Osteoblast (primary cell): ENCODE measurements around the gene ZNF777. TPM values are rescaled to one million over a fixed set of nuclear protein-coding genes. Genes with fewer than 3 reads are reported as not detected.
A peak's percentile ranks its signal among the peaks of the same experiment; 100 is the strongest.
"Not testable (repeated sequence)": the region's sequence is repeated elsewhere in the genome, so short reads cannot be mapped to it uniquely, and the experiment has no call there.

Experiments used
- DNase-seq: peaks from one replicate; pipeline ENCODE4 v3.0.0; 2011; ENCODE audit warnings: low spot score, mixed read lengths; ENCODE audit not compliant: insufficient read length; ENCODE audit errors: missing footprints
- H2AFZ ChIP-seq: 2 replicates; pipeline ENCODE4 v1.6.0; 2011; ENCODE audit warnings: mild to moderate bottlenecking, low read length
- H3K27ac ChIP-seq: 2 replicates; pipeline ENCODE4 v1.5.1; 2011; ENCODE audit warnings: mild to moderate bottlenecking, low read depth, low read length, moderate library complexity
- H3K27me3 ChIP-seq: 2 replicates; pipeline ENCODE4 v1.6.0; 2012; ENCODE audit warnings: mild to moderate bottlenecking, control low read depth, inconsistent platforms, low read length, moderate library complexity; ENCODE audit not compliant: insufficient read depth
- H3K36me3 ChIP-seq: 2 replicates; pipeline ENCODE4 v1.5.1; 2011; ENCODE audit warnings: mild to moderate bottlenecking, low read length, control low read depth, moderate library complexity; ENCODE audit not compliant: insufficient read depth
- H3K4me1 ChIP-seq: 2 replicates; pipeline ENCODE4 v1.5.1; 2011; ENCODE audit warnings: mild to moderate bottlenecking, low read length, control low read depth, moderate library complexity; ENCODE audit not compliant: insufficient read depth
- H3K4me2 ChIP-seq: 2 replicates; pipeline ENCODE4 v1.6.0; 2011; ENCODE audit warnings: mild to moderate bottlenecking, low read length; ENCODE audit not compliant: insufficient read depth
- H3K4me3 ChIP-seq: fragments of 200-600 bp; sonication (generic); 3 replicates; pipeline ENCODE4 v1.5.1; 2012; ENCODE audit warnings: mild to moderate bottlenecking, low read length, inconsistent platforms; ENCODE audit not compliant: insufficient read depth
- H3K79me2 ChIP-seq: 2 replicates; pipeline ENCODE4 v1.6.0; 2012; ENCODE audit warnings: mild to moderate bottlenecking, low read length, control low read depth, inconsistent platforms; ENCODE audit not compliant: insufficient read depth
- H3K9me3 ChIP-seq: 2 replicates; pipeline ENCODE4 v1.5.1; 2011; ENCODE audit warnings: low read depth, low read length, control low read depth
- H4K20me1 ChIP-seq: 2 replicates; pipeline ENCODE4 v1.6.0; 2012; ENCODE audit warnings: mild to moderate bottlenecking, low read length, control low read depth; ENCODE audit not compliant: insufficient read depth
- total RNA-seq: library from RNA; depleted of rRNA; stranded (reverse); fragments of >200 nt; gene quantifications from 2 replicates; pipeline ENCODE4 v1.2.3, GENCODE V29; 2012
- TF ChIP-seq, protein P1 (sequence below): IDR thresholded peaks from 2 replicates; pipeline ENCODE4 v1.5.1; 2011; ENCODE audit warnings: mild to moderate bottlenecking, low read depth, low read length, moderate library complexity; ENCODE audit errors: extremely low read depth

ZNF777 gene
- total RNA-seq, 1 donor = 7.6 TPM

- TF ChIP-seq, protein P1, sequence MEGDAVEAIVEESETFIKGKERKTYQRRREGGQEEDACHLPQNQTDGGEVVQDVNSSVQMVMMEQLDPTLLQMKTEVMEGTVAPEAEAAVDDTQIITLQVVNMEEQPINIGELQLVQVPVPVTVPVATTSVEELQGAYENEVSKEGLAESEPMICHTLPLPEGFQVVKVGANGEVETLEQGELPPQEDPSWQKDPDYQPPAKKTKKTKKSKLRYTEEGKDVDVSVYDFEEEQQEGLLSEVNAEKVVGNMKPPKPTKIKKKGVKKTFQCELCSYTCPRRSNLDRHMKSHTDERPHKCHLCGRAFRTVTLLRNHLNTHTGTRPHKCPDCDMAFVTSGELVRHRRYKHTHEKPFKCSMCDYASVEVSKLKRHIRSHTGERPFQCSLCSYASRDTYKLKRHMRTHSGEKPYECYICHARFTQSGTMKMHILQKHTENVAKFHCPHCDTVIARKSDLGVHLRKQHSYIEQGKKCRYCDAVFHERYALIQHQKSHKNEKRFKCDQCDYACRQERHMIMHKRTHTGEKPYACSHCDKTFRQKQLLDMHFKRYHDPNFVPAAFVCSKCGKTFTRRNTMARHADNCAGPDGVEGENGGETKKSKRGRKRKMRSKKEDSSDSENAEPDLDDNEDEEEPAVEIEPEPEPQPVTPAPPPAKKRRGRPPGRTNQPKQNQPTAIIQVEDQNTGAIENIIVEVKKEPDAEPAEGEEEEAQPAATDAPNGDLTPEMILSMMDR = no peak
- no peak overlapping the region for H3K27ac ChIP-seq
- H3K4me1 ChIP-seq = no peaks in the 10 kb centered on the region
- no peak for DNase-seq
- H3K4me2 ChIP-seq = peak overlapping the region; percentile 76
- H2AFZ ChIP-seq = no peak overlapping the region
- no peaks in the 10 kb centered on the region for H3K36me3 ChIP-seq
- no peaks in the 10 kb centered on the region for H4K20me1 ChIP-seq
- no peaks in the 10 kb centered on the region for H3K27me3 ChIP-seq
- H3K4me3 ChIP-seq = no peak overlapping the region
- no peaks in the 10 kb centered on the region for H3K79me2 ChIP-seq
- H3K9me3 ChIP-seq = no peaks in the 10 kb centered on the region
Measured at GRCh38 chr7:149414171-149414570, 46.7 kb downstream of the ZNF777 start.

- H3K4me1 ChIP-seq, H3K36me3 ChIP-seq, H2AFZ ChIP-seq, DNase-seq, H3K9me3 ChIP-seq, H3K4me3 ChIP-seq, H3K27ac ChIP-seq, H3K4me2 ChIP-seq, H3K79me2 ChIP-seq, H4K20me1 ChIP-seq, H3K27me3 ChIP-seq: not testable (repeated sequence)
Measured at GRCh38 chr7:149413083-149413482, 47.8 kb downstream of the ZNF777 start.

- Histone ChIP-seq H3K4me2 (no peak overlapping the region), H3K27me3 (no peaks in the 10 kb centered on the region), H3K27ac (no peak overlapping the region), H3K4me1 (no peaks in the 10 kb centered on the region), H3K4me3 (no peak overlapping the region), H4K20me1 (no peaks in the 10 kb centered on the region), H3K9me3 (no peaks in the 10 kb centered on the region), H3K36me3 (no peaks in the 10 kb centered on the region), H3K79me2 (no peaks in the 10 kb centered on the region), H2AFZ (no peak overlapping the region)
- DNase-seq = no peak
- TF ChIP-seq, protein P1 = no peak
Measured at GRCh38 chr7:149409895-149410294, 51.0 kb downstream of the ZNF777 start.

- no peaks in the 10 kb centered on the region for H3K36me3 ChIP-seq
- no peak overlapping the region for H3K4me3 ChIP-seq
- DNase-seq = peak; percentile 25
- H3K27ac ChIP-seq = no peak overlapping the region
- H2AFZ ChIP-seq = no peak overlapping the region
- no peaks in the 10 kb centered on the region for H3K27me3 ChIP-seq
- H3K4me2 ChIP-seq = no peak overlapping the region
- no peaks in the 10 kb centered on the region for H3K79me2 ChIP-seq
- H4K20me1 ChIP-seq = no peaks in the 10 kb centered on the region
- no peaks in the 10 kb centered on the region for H3K4me1 ChIP-seq
- H3K9me3 ChIP-seq = no peaks in the 10 kb centered on the region
- TF ChIP-seq, protein P1 = no peak
Measured at GRCh38 chr7:149404825-149405224, 56.0 kb downstream of the ZNF777 start.
